IMR-90 (cell line): Measurements from ENCODE around the gene MOB2. TPM values are rescaled to one million over a fixed set of nuclear protein-coding genes. Genes with fewer than 3 reads are reported as not detected.

ENCODE experiments used
- ATAC-seq: fragments of 200-7000 bp; cut with Tn5 transposase; 2 replicates; pipeline ENCODE4 v1.9.1; 2020; ENCODE audit warnings: low read depth, mild to moderate bottlenecking, moderate library complexity
- BruUV-seq: library from RNA; stranded (reverse); fragments of 400-500 nt; replicated peaks from 2 replicates; lab custom pipeline; 2021; lab: Mats Ljungman, UMichigan
- CTCF ChIA-PET: fragments of 300-600 bp; formaldehyde crosslinking; extraction: SDS; loops from one replicate; lab custom pipeline; 2021; ENCODE audit warnings: antibody characterized with exemption; lab: Yijun Ruan, JAX
- POLR2A ChIA-PET: fragments of 300-600 bp; sonication (Branson Sonifier 250); formaldehyde crosslinking; loops from one replicate; lab custom pipeline; 2022; ENCODE audit warnings: antibody characterized with exemption; ENCODE audit not compliant: unreplicated experiment; lab: Charles Lee
- DNase-seq: peaks from one replicate; pipeline ENCODE4 v3.0.0; 2013
- H2AFZ ChIP-seq: replicated peaks from 2 replicates; pipeline ENCODE3; 2013; ENCODE audit warnings: low read length, mild to moderate bottlenecking; ENCODE audit not compliant: poor library complexity
- H2AK5ac ChIP-seq: 2 replicates; pipeline ENCODE4 v1.6.1; 2013; ENCODE audit warnings: low read depth, low read length, inconsistent platforms
- H2AK9ac ChIP-seq: replicated peaks from 2 replicates; pipeline ENCODE3; 2013; ENCODE audit warnings: mild to moderate bottlenecking, low read depth, low read length, moderate library complexity; ENCODE audit not compliant: poor library complexity
- H2BK120ac ChIP-seq: 2 replicates; pipeline ENCODE4 v1.6.1; 2013; ENCODE audit warnings: low read depth, low read length, inconsistent platforms
- H2BK15ac ChIP-seq: 3 replicates; pipeline ENCODE4 v1.6.1; 2013; ENCODE audit warnings: low read depth, low read length, inconsistent platforms
- H2BK20ac ChIP-seq: 2 replicates; pipeline ENCODE4 v1.6.1; 2013; ENCODE audit warnings: low read depth, mild to moderate bottlenecking, inconsistent platforms, low read length, moderate library complexity
- H2BK5ac ChIP-seq: 2 replicates; pipeline ENCODE4 v1.6.1; 2013; ENCODE audit warnings: mild to moderate bottlenecking, low read depth, low read length, inconsistent platforms; ENCODE audit not compliant: poor library complexity, severe bottlenecking
- H3K14ac ChIP-seq: replicated peaks from 2 replicates; pipeline ENCODE4 v1.6.1; 2013; ENCODE audit warnings: low read depth, low read length, inconsistent platforms
- H3K18ac ChIP-seq: 2 replicates; pipeline ENCODE4 v1.6.1; 2013; ENCODE audit warnings: low read depth, low read length, control low read depth
- H3K23ac ChIP-seq: 2 replicates; pipeline ENCODE4 v1.6.1; 2013; ENCODE audit warnings: low read depth, low read length, inconsistent platforms
- H3K27ac ChIP-seq: 2 replicates; pipeline ENCODE4 v1.5.1; 2013; ENCODE audit warnings: mild to moderate bottlenecking, control low read depth, low read length; ENCODE audit not compliant: insufficient read depth
- H3K27me3 ChIP-seq: 2 replicates; pipeline ENCODE4 v1.6.1; 2013; ENCODE audit warnings: low read length; ENCODE audit not compliant: control insufficient read depth, insufficient read depth
- H3K36me3 ChIP-seq: 2 replicates; pipeline ENCODE4 v1.6.1; 2013; ENCODE audit warnings: low read length, mixed read lengths; ENCODE audit not compliant: control insufficient read depth, insufficient read depth
- H3K4ac ChIP-seq: 2 replicates; pipeline ENCODE4 v1.6.1; 2013; ENCODE audit warnings: low read depth, low read length, inconsistent platforms
- H3K4me1 ChIP-seq: 2 replicates; pipeline ENCODE4 v1.6.1; 2013; ENCODE audit warnings: low read length, mixed read lengths; ENCODE audit not compliant: control insufficient read depth, insufficient read depth
- H3K4me2 ChIP-seq: 2 replicates; pipeline ENCODE4 v1.6.1; 2013; ENCODE audit warnings: low read depth, mild to moderate bottlenecking, control low read depth, low read length, moderate library complexity
- H3K4me3 ChIP-seq: 2 replicates; pipeline ENCODE4 v1.5.1; 2013; ENCODE audit warnings: low read depth, mild to moderate bottlenecking, control low read depth, low read length, moderate library complexity; ENCODE audit not compliant: insufficient read depth
- H3K56ac ChIP-seq: 2 replicates; pipeline ENCODE4 v1.6.1; 2013; ENCODE audit warnings: low read length, inconsistent platforms; ENCODE audit not compliant: insufficient read depth; ENCODE audit errors: extremely low read depth
- H3K79me1 ChIP-seq, 2 experiments: 2 replicates each; pipeline ENCODE4 v1.6.1; 2013; ENCODE audit warnings: low read length in 2 of 2, inconsistent platforms in 1 of 2, low read depth in 1 of 2
- H3K9ac ChIP-seq: 2 replicates; pipeline ENCODE4 v1.6.1; 2013; ENCODE audit warnings: low read depth, low read length, control low read depth
- H3K9me1 ChIP-seq: 2 replicates; pipeline ENCODE4 v1.6.1; 2013; ENCODE audit warnings: low read length, inconsistent platforms; ENCODE audit not compliant: insufficient read depth
- H3K9me3 ChIP-seq: 2 replicates; pipeline ENCODE4 v1.6.1; 2013; ENCODE audit warnings: low read length; ENCODE audit not compliant: control insufficient read depth, insufficient read depth
- H4K20me1 ChIP-seq: 2 replicates; pipeline ENCODE4 v1.6.1; 2013; ENCODE audit warnings: low read length, inconsistent platforms; ENCODE audit not compliant: insufficient read depth
- H4K5ac ChIP-seq: 2 replicates; pipeline ENCODE4 v1.6.1; 2013; ENCODE audit warnings: mild to moderate bottlenecking, low read depth, low read length, control low read depth
- H4K8ac ChIP-seq, 2 experiments: 2 replicates each; pipeline ENCODE4 v1.6.1; 2013; ENCODE audit warnings: low read depth in 2 of 2, low read length in 2 of 2, control low read depth in 1 of 2, inconsistent platforms in 1 of 2
- H4K91ac ChIP-seq: 2 replicates; pipeline ENCODE4 v1.6.1; 2013; ENCODE audit warnings: low read depth, low read length, inconsistent platforms; ENCODE audit not compliant: insufficient read depth
- POLR2A ChIP-seq: IDR thresholded peaks from 2 replicates; pipeline ENCODE4 v1.6.1; 2012; ENCODE audit warnings: mild to moderate bottlenecking, low read depth, low read length
- WGBS, 2 experiments: methylation state at CpG; one replicate each; pipeline versions ENCODE4 v1.1.5 to v1.1.7; 2013; ENCODE audit warnings: missing lambda C conversion rate in 2 of 2; ENCODE audit not compliant: insufficient read length in 1 of 2; ENCODE audit errors: extremely low coverage in 2 of 2; 5-methylcytosine and 5-hydroxymethylcytosine counted together
- dilution Hi-C: fragments of 300-500 bp; cut with HindIII; formaldehyde crosslinking; loops from one replicate; pipeline ENCODE4 v1.14.3; 2018; ENCODE audit warnings: low sequenced_read_pairs; ENCODE audit not compliant: unreplicated experiment
- in situ Hi-C: fragments of 300-500 bp; cut with MboI; formaldehyde crosslinking; loops from 3 replicates; pipeline ENCODE4 v1.14.3; 2019; ENCODE audit warnings: low sequenced_read_pairs, inconsistent platforms, mixed read lengths
- intact Hi-C: fragments of 100-400 bp; cut with micrococcal nuclease; formaldehyde crosslinking; loops from 2 replicates; pipeline ENCODE4 v1.10.0; 2022
- polyA plus RNA-seq, 3 experiments: library from polyadenylated mRNA; depleted of rRNA; stranded (reverse); fragments of >200 nt; gene quantifications; 2 replicates each; pipeline ENCODE4 v1.2.3, GENCODE V29; 2012; ENCODE audit warnings: low replicate concordance in 1 of 3
- total RNA-seq: library from RNA; depleted of rRNA; stranded (reverse); fragments of >200 nt; gene quantifications from 2 replicates; pipeline ENCODE4 v1.2.3, GENCODE V29; 2012
- TF ChIP-seq, protein P1 (sequence below): conservative IDR thresholded peaks from 2 replicates; pipeline ENCODE4 v1.5.1; 2012; ENCODE audit warnings: mild to moderate bottlenecking, low read depth, low read length, improper control_type of control experiment

MOB2 gene
- total and polyA plus RNA-seq, 2 of the 4 experiments (the other 2 are of a cell fraction), result 23.7 to 36.2 TPM

DNA sequence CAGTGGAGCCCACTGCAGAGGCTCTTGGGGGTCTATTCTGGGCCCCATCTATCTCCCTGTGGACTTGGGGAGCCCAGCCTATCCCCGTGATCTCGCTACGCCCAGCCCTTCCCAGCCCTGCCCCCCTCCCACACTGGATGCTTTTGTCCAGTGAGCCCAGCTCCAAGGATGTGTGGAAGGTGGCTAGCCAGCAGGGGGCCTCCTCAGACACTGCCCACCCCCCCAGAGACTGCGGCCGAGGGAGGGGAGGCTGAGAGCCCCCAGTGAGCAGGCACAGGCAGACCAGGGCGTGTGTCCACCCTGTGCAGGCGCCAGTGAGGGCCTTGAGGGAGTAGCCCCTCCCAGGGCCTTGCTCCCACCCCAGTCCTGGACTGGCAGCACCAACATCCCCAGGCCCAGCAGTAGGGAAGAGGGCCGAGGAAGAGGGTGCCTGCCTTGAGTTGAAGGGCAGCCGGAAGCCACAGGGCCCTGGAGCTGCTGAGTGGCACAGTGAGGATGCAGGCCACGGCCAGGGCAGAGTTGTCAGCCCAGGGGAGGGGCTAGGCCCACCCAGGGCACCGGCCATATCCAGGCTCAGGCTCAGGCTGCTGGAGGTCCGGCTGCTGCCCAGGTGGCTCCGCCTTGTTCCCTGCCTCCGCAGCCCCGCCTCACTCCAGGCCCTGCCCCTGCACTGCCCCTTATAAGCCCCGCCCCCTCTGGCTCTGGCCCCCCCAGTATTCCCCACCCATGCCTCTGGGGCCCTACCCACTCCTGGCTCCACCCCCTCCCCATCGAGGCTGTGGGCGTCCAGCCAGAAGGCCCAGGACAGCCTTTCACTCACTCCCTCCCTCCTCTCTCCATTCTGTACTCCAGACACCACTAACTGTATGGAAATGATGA, 28.0 kb downstream of the MOB2 start:
- H3K27me3 ChIP-seq, result no peaks in the 10 kb centered on the region; the same call in 1 of the 2 replicates
- no peak overlapping the region for H2BK5ac ChIP-seq
- no peak overlapping the region for H3K27ac ChIP-seq
- DNase-seq (peak; percentile 2), ATAC-seq (peak; percentile 59)
- dilution Hi-C loops, result no loop called here
- BruUV-seq, result no TSS peak
- ChIA-PET POLR2A (no interaction called here), CTCF (no interaction called here)
- no peak overlapping the region for H3K9ac ChIP-seq
- peaks cover 13% of the 10 kb centered on the region; the same call in 1 of the 2 replicates for H3K4me1 ChIP-seq
- H2AFZ ChIP-seq, result no peak overlapping the region
- no peak overlapping the region for H2AK5ac ChIP-seq
- H4K91ac ChIP-seq, result no peak overlapping the region
- in situ Hi-C loops, result no loop called here
- H3K14ac ChIP-seq, result no peak overlapping the region
- 20% methylated on average over 4 of the region's 18 CpGs; no CpG with 5 or more reads in 1 of the 2 experiments for WGBS, 2 experiments
- no peak overlapping the region for H3K56ac ChIP-seq
- no peaks in the 10 kb centered on the region; the same call in none of the 2 replicates for H4K20me1 ChIP-seq
- H3K18ac ChIP-seq, result no peak overlapping the region
- H2BK120ac ChIP-seq, result no peak overlapping the region
- H2BK15ac ChIP-seq, result no peak overlapping the region
- H3K36me3 ChIP-seq, result no peaks in the 10 kb centered on the region
- no peak overlapping the region for H3K4me3 ChIP-seq
- H3K9me3 ChIP-seq, result no peaks in the 10 kb centered on the region
- no peak overlapping the region; the same call in 1 of the 2 replicates for H4K5ac ChIP-seq
- H3K23ac ChIP-seq, result no peak overlapping the region
- TF ChIP-seq POLR2A, result no peak
- TF ChIP-seq, protein P1, sequence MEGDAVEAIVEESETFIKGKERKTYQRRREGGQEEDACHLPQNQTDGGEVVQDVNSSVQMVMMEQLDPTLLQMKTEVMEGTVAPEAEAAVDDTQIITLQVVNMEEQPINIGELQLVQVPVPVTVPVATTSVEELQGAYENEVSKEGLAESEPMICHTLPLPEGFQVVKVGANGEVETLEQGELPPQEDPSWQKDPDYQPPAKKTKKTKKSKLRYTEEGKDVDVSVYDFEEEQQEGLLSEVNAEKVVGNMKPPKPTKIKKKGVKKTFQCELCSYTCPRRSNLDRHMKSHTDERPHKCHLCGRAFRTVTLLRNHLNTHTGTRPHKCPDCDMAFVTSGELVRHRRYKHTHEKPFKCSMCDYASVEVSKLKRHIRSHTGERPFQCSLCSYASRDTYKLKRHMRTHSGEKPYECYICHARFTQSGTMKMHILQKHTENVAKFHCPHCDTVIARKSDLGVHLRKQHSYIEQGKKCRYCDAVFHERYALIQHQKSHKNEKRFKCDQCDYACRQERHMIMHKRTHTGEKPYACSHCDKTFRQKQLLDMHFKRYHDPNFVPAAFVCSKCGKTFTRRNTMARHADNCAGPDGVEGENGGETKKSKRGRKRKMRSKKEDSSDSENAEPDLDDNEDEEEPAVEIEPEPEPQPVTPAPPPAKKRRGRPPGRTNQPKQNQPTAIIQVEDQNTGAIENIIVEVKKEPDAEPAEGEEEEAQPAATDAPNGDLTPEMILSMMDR, result peak; percentile 23; the same call in 1 of the 2 replicates
- H2AK9ac ChIP-seq, result peak overlapping the region; percentile 70
- H3K9me1 ChIP-seq, result no peaks in the 10 kb centered on the region
- H3K4me2 ChIP-seq, result no peak overlapping the region
- no peaks in the 10 kb centered on the region for H3K79me1 ChIP-seq
- intact Hi-C loops, result no loop called here
- no peak overlapping the region for H4K8ac ChIP-seq
- no peak overlapping the region for H3K4ac ChIP-seq
- H2BK20ac ChIP-seq, result no peak overlapping the region
